Activated CD4-positive, alpha-beta T cell treated with anti-CD3 and anti-CD28 coated beads, Interleukin-2, amount 50 U/mL, for 4 hours (primary cell): ENCODE results near the gene HMG20A.

Experiments used
- DNase-seq, 2 experiments: peaks; one replicate each; pipeline ENCODE4 v3.0.0-alpha.2; 2020

Gene HMG20A

GRCh38 chr15:77480859-77481633 is 60.4 kb downstream of the HMG20A start:
- no peak for DNase-seq

- DNase-seq = no peak
Measured at GRCh38 chr15:77481670-77482069, 61.0 kb downstream of the HMG20A start.

- DNase-seq = no peak
Measured at GRCh38 chr15:77482570-77482969, 61.9 kb downstream of the HMG20A start.

- no peak for DNase-seq
Measured at GRCh38 chr15:77483425-77484140, 62.9 kb downstream of the HMG20A start.

- no peak for DNase-seq
Measured at GRCh38 chr15:77484994-77485393, 64.3 kb downstream of the HMG20A start.

GRCh38 chr15:77486542-77487468 is 66.1 kb downstream of the HMG20A start:
- DNase-seq = no peak

- DNase-seq = no peak
Measured at GRCh38 chr15:77487469-77487842, 66.8 kb downstream of the HMG20A start.

- DNase-seq = no peak
Measured at GRCh38 chr15:77487888-77488287, 67.2 kb downstream of the HMG20A start.

- no peak for DNase-seq
Measured at GRCh38 chr15:77489647-77490046, 69.0 kb downstream of the HMG20A start.

GRCh38 chr15:77493324-77493907 is 72.7 kb downstream of the HMG20A start:
- DNase-seq = no peak

- no peak for DNase-seq
Measured at GRCh38 chr15:77494073-77494867, 73.6 kb downstream of the HMG20A start.

- DNase-seq = no peak
Measured at GRCh38 chr15:77494964-77495363, 74.3 kb downstream of the HMG20A start.

- DNase-seq = no peak
Measured at GRCh38 chr15:77495838-77496596, 75.3 kb downstream of the HMG20A start.

GRCh38 chr15:77496715-77497109 is 76.0 kb downstream of the HMG20A start:
- peak; percentile 67 to 69 for DNase-seq

- no peak for DNase-seq
Measured at GRCh38 chr15:77497110-77497737, 76.5 kb downstream of the HMG20A start.

- DNase-seq = no peak
Measured at GRCh38 chr15:77497942-77498361, 77.3 kb downstream of the HMG20A start.

- DNase-seq = no peak
Measured at GRCh38 chr15:77499087-77499760, 78.5 kb downstream of the HMG20A start.

GRCh38 chr15:77500989-77501388 is 80.3 kb downstream of the HMG20A start:
- no peak for DNase-seq

GRCh38 chr15:77502379-77503095 is 81.8 kb downstream of the HMG20A start:
- DNase-seq = no peak
